Panc1 (cell line): Measurements from ENCODE around the gene B3GLCT. TPM values are rescaled to one million over a fixed set of nuclear protein-coding genes. Genes with fewer than 3 reads are reported as not detected.

ENCODE experiments used
- ATAC-seq: fragments of 200-7000 bp; cut with Tn5 transposase; 2 replicates; pipeline ENCODE4 v1.9.1; 2020; ENCODE audit warnings: mild to moderate bottlenecking, moderate library complexity
- BruUV-seq: library from RNA; stranded (reverse); fragments of 400-500 nt; replicated peaks from 2 replicates; lab custom pipeline; 2021; lab: Mats Ljungman, UMichigan
- CTCF ChIA-PET: fragments of 300-600 bp; sonication (Branson Sonifier 250); formaldehyde crosslinking; loops from one replicate; lab custom pipeline; 2022; ENCODE audit warnings: antibody characterized with exemption; lab: Charles Lee
- POLR2A ChIA-PET: fragments of 300-600 bp; sonication (Branson Sonifier 250); formaldehyde crosslinking; loops from one replicate; lab custom pipeline; 2022; ENCODE audit warnings: antibody characterized with exemption; lab: Charles Lee
- DNase-seq: peaks from one replicate; pipeline ENCODE4 v3.0.0-alpha.2; 2010; ENCODE audit warnings: low read depth, low spot score
- H3K27ac ChIP-seq: 2 replicates; pipeline ENCODE4 v1.5.1; 2011; ENCODE audit warnings: mild to moderate bottlenecking, low read length, inconsistent platforms
- H3K27me3 ChIP-seq: fragments of 200-500 bp; sonication (Bioruptor generic); 2 replicates; pipeline ENCODE4 v1.6.0; 2014; ENCODE audit warnings: low read length, inconsistent platforms; ENCODE audit not compliant: control insufficient read depth, insufficient read depth
- H3K36me3 ChIP-seq: fragments of 200-500 bp; sonication (Bioruptor generic); 2 replicates; pipeline ENCODE4 v1.5.1; 2014; ENCODE audit warnings: inconsistent platforms, mild to moderate bottlenecking, low read length, moderate library complexity; ENCODE audit not compliant: control insufficient read depth, insufficient read depth
- H3K4me1 ChIP-seq: 2 replicates; pipeline ENCODE4 v1.5.1; 2011; ENCODE audit warnings: inconsistent platforms, mild to moderate bottlenecking, low read length, moderate library complexity; ENCODE audit not compliant: control insufficient read depth, insufficient read depth
- H3K4me3 ChIP-seq, 2 experiments: 2 replicates each; pipeline ENCODE4 v1.5.1; 2011 to 2012; ENCODE audit warnings: low read depth in 2 of 2, low read length in 2 of 2, mild to moderate bottlenecking in 2 of 2, inconsistent platforms in 1 of 2, moderate library complexity in 1 of 2
- H3K9me3 ChIP-seq: fragments of 200-500 bp; sonication (Bioruptor generic); 2 replicates; pipeline ENCODE4 v1.5.1; 2014; ENCODE audit warnings: low read depth, mild to moderate bottlenecking, inconsistent platforms, low read length, moderate library complexity; ENCODE audit not compliant: control insufficient read depth, insufficient read depth
- POLR2AphosphoS5 ChIP-seq: IDR thresholded peaks from 2 replicates; pipeline ENCODE4 v1.6.1; 2012; ENCODE audit warnings: mild to moderate bottlenecking, low read depth, low read length, moderate library complexity
- REST ChIP-seq, 2 experiments: IDR thresholded peaks; 2 replicates each; pipeline ENCODE4 v1.6.1; 2011 to 2012; ENCODE audit warnings: low read depth in 2 of 2, control low read depth in 1 of 2, low read length in 1 of 2, mild to moderate bottlenecking in 1 of 2, moderate library complexity in 1 of 2; ENCODE audit not compliant: insufficient read depth in 1 of 2
- SIN3A ChIP-seq: IDR thresholded peaks from 2 replicates; pipeline ENCODE4 v1.6.1; 2012; ENCODE audit warnings: low read depth, mild to moderate bottlenecking, low read length, moderate library complexity, borderline replicate concordance; ENCODE audit not compliant: insufficient read depth
- TCF7L2 ChIP-seq: IDR thresholded peaks from 2 replicates; pipeline ENCODE4 v1.6.1; 2011; ENCODE audit warnings: mild to moderate bottlenecking, low read depth, low read length, inconsistent platforms
- in situ Hi-C: cut with HindIII; loops from 2 replicates; pipeline ENCODE4 v1.10.0; 2016; ENCODE audit warnings: low sequenced_read_pairs, low pct_unique_long_range_greater_than_20kb
- intact Hi-C: fragments of 100-400 bp; cut with micrococcal nuclease; formaldehyde crosslinking; loops from one replicate; pipeline ENCODE4 v1.10.0; 2022; ENCODE audit not compliant: unreplicated experiment
- total RNA-seq: library from RNA; stranded (reverse); gene quantifications from one replicate; pipeline ENCODE4 v1.2.1, GENCODE V29; 2021; ENCODE audit not compliant: unreplicated experiment
- TF ChIP-seq, protein P1 (sequence below): fragments of 450-650 bp; IDR thresholded peaks from 2 replicates; pipeline ENCODE4 v1.5.1; 2017; ENCODE audit warnings: mild to moderate bottlenecking

B3GLCT gene
- total RNA-seq, 1 experiment from 2014 or later: 16.5 TPM

DNA sequence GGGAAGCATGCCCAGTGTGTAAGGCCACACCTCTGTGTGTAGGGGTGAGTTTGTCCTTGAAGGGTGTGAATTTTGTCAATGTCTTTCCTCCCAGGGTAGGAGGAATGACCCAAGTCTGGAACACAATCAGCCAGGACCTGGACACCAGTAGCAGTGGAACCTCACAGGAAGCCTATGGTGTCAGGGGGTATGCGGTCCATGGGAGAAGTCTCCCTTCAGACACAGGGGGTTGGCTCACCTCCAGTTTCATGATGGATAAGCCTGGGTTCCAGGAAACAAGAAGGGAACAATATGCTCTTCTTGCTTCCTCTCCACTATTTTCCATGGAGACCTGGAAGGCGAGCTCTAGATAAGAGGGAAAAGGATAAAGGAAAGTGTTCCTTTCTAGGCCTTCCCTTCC is 23.9 kb downstream of the B3GLCT start:
- intact Hi-C loops (no loop called here), in situ Hi-C loops (no loop called here)
- no peaks in the 10 kb centered on the region for H3K9me3 ChIP-seq
- H3K4me1 ChIP-seq: no peaks in the 10 kb centered on the region
- no peaks in the 10 kb centered on the region for H3K36me3 ChIP-seq
- no peak for ATAC-seq
- no peak overlapping the region for H3K4me3 ChIP-seq
- H3K27ac ChIP-seq: no peak overlapping the region
- H3K27me3 ChIP-seq: no peaks in the 10 kb centered on the region
- BruUV-seq: no TSS peak
- TF ChIP-seq POLR2AphosphoS5: no peak
- TF ChIP-seq, protein P1, sequence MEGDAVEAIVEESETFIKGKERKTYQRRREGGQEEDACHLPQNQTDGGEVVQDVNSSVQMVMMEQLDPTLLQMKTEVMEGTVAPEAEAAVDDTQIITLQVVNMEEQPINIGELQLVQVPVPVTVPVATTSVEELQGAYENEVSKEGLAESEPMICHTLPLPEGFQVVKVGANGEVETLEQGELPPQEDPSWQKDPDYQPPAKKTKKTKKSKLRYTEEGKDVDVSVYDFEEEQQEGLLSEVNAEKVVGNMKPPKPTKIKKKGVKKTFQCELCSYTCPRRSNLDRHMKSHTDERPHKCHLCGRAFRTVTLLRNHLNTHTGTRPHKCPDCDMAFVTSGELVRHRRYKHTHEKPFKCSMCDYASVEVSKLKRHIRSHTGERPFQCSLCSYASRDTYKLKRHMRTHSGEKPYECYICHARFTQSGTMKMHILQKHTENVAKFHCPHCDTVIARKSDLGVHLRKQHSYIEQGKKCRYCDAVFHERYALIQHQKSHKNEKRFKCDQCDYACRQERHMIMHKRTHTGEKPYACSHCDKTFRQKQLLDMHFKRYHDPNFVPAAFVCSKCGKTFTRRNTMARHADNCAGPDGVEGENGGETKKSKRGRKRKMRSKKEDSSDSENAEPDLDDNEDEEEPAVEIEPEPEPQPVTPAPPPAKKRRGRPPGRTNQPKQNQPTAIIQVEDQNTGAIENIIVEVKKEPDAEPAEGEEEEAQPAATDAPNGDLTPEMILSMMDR: no peak
- no peak for TF ChIP-seq REST (IDR thresholded peaks at IDR 0.05; ENCODE audit: insufficient read depth in 1 of 2, low read depth in 2 of 2, low read length in 1 of 2)
- no peak for TF ChIP-seq SIN3A
- no peak for TF ChIP-seq TCF7L2
- CTCF ChIA-PET: no interaction called here
- DNase-seq: no peak
- POLR2A ChIA-PET: no interaction called here

- no peaks in the 10 kb centered on the region for H3K36me3 ChIP-seq
- intact Hi-C loops (no loop called here), in situ Hi-C loops (no loop called here)
- no peaks in the 10 kb centered on the region for H3K9me3 ChIP-seq
- no peak for DNase-seq
- ChIA-PET CTCF (no interaction called here), POLR2A (no interaction called here)
- no peak for ATAC-seq
- no peaks in the 10 kb centered on the region for H3K27me3 ChIP-seq
- H3K4me3 ChIP-seq: no peak overlapping the region
- no peak overlapping the region for H3K27ac ChIP-seq
- no peaks in the 10 kb centered on the region for H3K4me1 ChIP-seq
- no TSS peak for BruUV-seq
- TF ChIP-seq REST (IDR thresholded peaks at IDR 0.05; ENCODE audit: insufficient read depth in 1 of 2, low read depth in 2 of 2, low read length in 1 of 2) (no peak), POLR2AphosphoS5 (no peak), SIN3A (no peak), TCF7L2 (no peak)
- TF ChIP-seq, protein P1: no peak
These were observed 24.4 kb downstream of the B3GLCT start for GRCh38 chr13:31224174-31224669.
